Adrenal gland (tissue), 12 donors: ENCODE measurements around the gene CLDN5. TPM values are rescaled to one million over a fixed set of nuclear protein-coding genes. Genes with fewer than 3 reads are reported as not detected.
A peak's percentile ranks its signal among the peaks of the same experiment; 100 is the strongest.

Experiments
- DNase-seq, 7 donors: peaks; one replicate each; pipeline ENCODE4 v3.0.0-alpha.2; 2019 to 2020
- H3K27ac ChIP-seq, 5 donors: fragments of 200-600 bp; sonication (generic) in 4 of 5; 1 replicate in 3 of 5; 2 replicates in 2 of 5; pipeline versions ENCODE4 v1.5.1 to v1.8.0; 2016 to 2020; ENCODE audit warnings: mild to moderate bottlenecking in 1 of 5
- H3K27me3 ChIP-seq: fragments of 200-600 bp; 2 replicates; pipeline ENCODE4 v1.8.0; 2021
- H3K36me3 ChIP-seq, 2 donors: fragments of 200-600 bp; replicated peaks in 1 of 2; 1 replicate in 1 of 2; 2 replicates in 1 of 2; pipeline versions ENCODE4 v1.5.1 to v1.8.0; 2018 to 2022
- H3K4me1 ChIP-seq, 2 donors: fragments of 200-600 bp; replicated peaks in 1 of 2; 1 replicate in 1 of 2; 2 replicates in 1 of 2; pipeline versions ENCODE4 v1.5.1 to v1.8.0; 2018 to 2021
- H3K4me3 ChIP-seq, 4 donors: fragments of 200-600 bp; sonication (generic) in 3 of 4; one replicate each; pipeline ENCODE4 v1.5.1; 2016 to 2018
- H3K9me3 ChIP-seq, 3 donors: fragments of 200-600 bp; sonication (generic) in 1 of 3; replicated peaks in 1 of 3; 1 replicate in 2 of 3; 2 replicates in 1 of 3; pipeline versions ENCODE4 v1.5.1 to v1.8.0; 2016 to 2021
- CTCF ChIP-seq, 6 experiments: fragments of 450-650 bp in 4 of 6; fragments of 200-600 bp in 2 of 6; sonication (generic) in 1 of 6; IDR thresholded peaks; 1 replicate in 5 of 6; 2 replicates in 1 of 6; pipeline versions ENCODE4 v1.5.1 to v1.8.0; 2016 to 2021; ENCODE audit warnings: antibody characterized with exemption in 6 of 6, mild to moderate bottlenecking in 2 of 6, moderate library complexity in 1 of 6
- POLR2A ChIP-seq, 2 donors: fragments of 450-650 bp; IDR thresholded peaks; one replicate each; pipeline ENCODE4 v1.6.1; 2017; ENCODE audit warnings: antibody characterized with exemption in 2 of 2, mild to moderate bottlenecking in 2 of 2, moderate library complexity in 1 of 2
- WGBS, 4 donors: extraction: QIAGEN DNeasy Blood & Tissue Kit in 2 of 4; methylation state at CpG; one replicate each; pipeline versions ENCODE4 v1.1.5 to v1.1.7; 2013 to 2017; 5-methylcytosine and 5-hydroxymethylcytosine counted together
- intact Hi-C, 2 donors: fragments of 100-400 bp; cut with DNase I; formaldehyde crosslinking; loops; one replicate each; pipeline versions ENCODE4 v1.14.1 to v1.15.0; 2022 to 2023
- polyA plus RNA-seq, 3 donors: library from polyadenylated mRNA; stranded (reverse); fragments of 200-250 nt in 2 of 3; fragments of 350-450 nt in 1 of 3; fragmentation: Illumina TruSeq in 1 of 3; extraction: RNeasy Lipid Tissue Mini Kit (QIAGEN cat#74804) in 1 of 3; gene quantifications; one replicate each; pipeline ENCODE4 v1.2.3, GENCODE V29; 2013 to 2014
- total RNA-seq, 9 donors: library from RNA; depleted of rRNA in 4 of 9; stranded (reverse); fragments of >200 nt in 4 of 9; fragments of 120-200 nt in 1 of 9; fragmentation: NEBNext Ultra II Directional in 1 of 9; extraction: Animal tissue kit (Norgen Biotek cat#: 25700) in 1 of 9; gene quantifications; one replicate each; pipeline versions ENCODE4 v1.1.0 to v1.2.4, GENCODE V29; 2013 to 2023
- donor health status: healthy with polysubstance abuse.
- donor health status: Bipolar disorder and iron deficiency.
- donor health status: DM: yes; HTN: yes; CAD: no.
- donor health status: DM: no; HTN: no; CAD: no.
- donor health status: DM: no; HTN: no; CAD: no.
- donor health status: DM: yes; HTN: yes; CAD: no.

The CLDN5 gene
- total and polyA plus RNA-seq, 12 donors: 0.40 to 122 (median 31.3) TPM

DNA sequence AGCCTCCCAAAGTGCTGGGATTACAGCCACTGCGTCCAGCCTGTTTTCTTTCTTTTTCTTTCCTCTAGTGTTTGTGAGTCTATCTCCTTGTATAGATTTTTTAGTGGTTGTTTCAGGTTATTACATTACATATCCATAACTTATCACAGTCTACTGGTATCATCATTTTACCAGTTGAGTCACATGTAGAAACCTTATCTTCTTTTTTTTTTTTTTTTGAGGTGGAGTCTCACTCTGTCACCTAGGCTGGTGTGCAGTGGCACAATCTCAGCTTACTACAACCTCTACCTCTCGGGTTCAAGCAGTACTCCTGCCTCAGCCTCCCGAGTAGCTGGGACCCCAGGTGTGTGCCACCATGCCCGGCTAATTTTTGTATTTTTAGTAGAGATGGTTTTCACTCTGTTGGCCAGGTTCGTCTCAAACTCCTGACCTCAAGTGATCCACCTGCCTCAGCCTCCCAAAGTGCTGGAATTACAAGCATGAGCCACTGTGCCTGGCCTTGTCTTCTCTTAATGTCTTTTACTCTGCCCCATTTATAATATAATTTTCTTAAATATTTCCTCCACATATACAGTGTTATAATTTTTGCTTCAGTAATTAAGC, 33.5 kb downstream of the CLDN5 start:
- 92 to 99% (median 95%) methylated on average over 5 of the region's 5 CpGs for WGBS, 4 donors
- Histone ChIP-seq H3K27me3 (no peaks in the 10 kb centered on the region), H3K9me3 (no peaks in the 10 kb centered on the region), H3K4me3 (no peak overlapping the region), H3K4me1 (no peaks in the 10 kb centered on the region), H3K36me3 (no peaks in the 10 kb centered on the region), H3K27ac (no peak overlapping the region)
- no peak for DNase-seq
- TF ChIP-seq POLR2A (IDR thresholded peaks at IDR 0.05): no peak
- TF ChIP-seq CTCF (IDR thresholded peaks at IDR 0.05): no peak
- intact Hi-C loops: no loop called here

- Histone ChIP-seq H3K36me3 (no peaks in the 10 kb centered on the region), H3K27ac (no peak overlapping the region), H3K4me3 (no peak overlapping the region), H3K27me3 (no peaks in the 10 kb centered on the region), H3K4me1 (no peaks in the 10 kb centered on the region), H3K9me3 (no peaks in the 10 kb centered on the region)
- WGBS, 4 donors: 79 to 82% (median 80%) methylated on average over 7 of the region's 7 CpGs
- TF ChIP-seq POLR2A (IDR thresholded peaks at IDR 0.05) (no peak), CTCF (IDR thresholded peaks at IDR 0.05) (no peak)
- intact Hi-C loops: loop anchor here in 1 of 2 donors (10.0 kb wide), 1 partner anchor 136 kb away; no protein-coding TSS in a partner anchor
- DNase-seq: peak in 3 of 7 donors; percentile 27 to 30 (median 28)
These were observed 35.0 kb downstream of the CLDN5 start for GRCh38 chr22:19488884-19489843.

DNA sequence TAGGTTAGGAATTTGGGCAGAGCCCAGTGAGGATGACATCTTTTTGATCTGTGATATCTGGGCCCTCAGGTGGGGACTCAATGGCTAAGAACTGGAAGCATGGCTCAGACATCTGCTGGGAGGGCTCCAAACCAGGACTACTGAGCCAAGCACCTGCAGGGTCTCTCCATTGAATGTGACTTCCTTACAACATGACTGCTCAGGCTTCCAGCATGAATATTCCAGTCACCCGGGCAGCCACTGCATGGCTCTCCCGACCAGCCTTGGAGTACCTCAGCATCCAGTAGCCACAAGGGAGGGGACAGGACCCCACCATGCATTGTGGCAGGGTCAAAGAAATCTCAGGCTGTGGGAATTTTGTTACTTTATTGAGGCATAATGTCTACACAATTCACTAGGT, 35.9 kb downstream of the CLDN5 start:
- Histone ChIP-seq H3K9me3 (no peaks in the 10 kb centered on the region), H3K4me3 (no peak overlapping the region), H3K27me3 (no peaks in the 10 kb centered on the region), H3K27ac (no peak overlapping the region), H3K4me1 (no peaks in the 10 kb centered on the region), H3K36me3 (no peaks in the 10 kb centered on the region)
- no peak for DNase-seq
- TF ChIP-seq POLR2A (IDR thresholded peaks at IDR 0.05): no peak
- no peak for TF ChIP-seq CTCF (IDR thresholded peaks at IDR 0.05)
- intact Hi-C loops: loop anchor here in 1 of 2 donors (10.0 kb wide), 1 partner anchor 137 kb away; no protein-coding TSS in a partner anchor
- WGBS, 4 donors: 93 to 100% (median 97%) methylated on average over 2 of the region's 2 CpGs; no CpG with 5 or more reads in 1 of the 4 donors
